ENCODE results near the gene LCNL1. TPM values are rescaled to one million over a fixed set of nuclear protein-coding genes. Genes with fewer than 3 reads are reported as not detected.

Gene LCNL1
- total RNA-seq (2022; extraction: Qiagen RNA extraction) = 0.07 to 0.24 TPM (median 0.10 TPM) in 5 replicates

DNA sequence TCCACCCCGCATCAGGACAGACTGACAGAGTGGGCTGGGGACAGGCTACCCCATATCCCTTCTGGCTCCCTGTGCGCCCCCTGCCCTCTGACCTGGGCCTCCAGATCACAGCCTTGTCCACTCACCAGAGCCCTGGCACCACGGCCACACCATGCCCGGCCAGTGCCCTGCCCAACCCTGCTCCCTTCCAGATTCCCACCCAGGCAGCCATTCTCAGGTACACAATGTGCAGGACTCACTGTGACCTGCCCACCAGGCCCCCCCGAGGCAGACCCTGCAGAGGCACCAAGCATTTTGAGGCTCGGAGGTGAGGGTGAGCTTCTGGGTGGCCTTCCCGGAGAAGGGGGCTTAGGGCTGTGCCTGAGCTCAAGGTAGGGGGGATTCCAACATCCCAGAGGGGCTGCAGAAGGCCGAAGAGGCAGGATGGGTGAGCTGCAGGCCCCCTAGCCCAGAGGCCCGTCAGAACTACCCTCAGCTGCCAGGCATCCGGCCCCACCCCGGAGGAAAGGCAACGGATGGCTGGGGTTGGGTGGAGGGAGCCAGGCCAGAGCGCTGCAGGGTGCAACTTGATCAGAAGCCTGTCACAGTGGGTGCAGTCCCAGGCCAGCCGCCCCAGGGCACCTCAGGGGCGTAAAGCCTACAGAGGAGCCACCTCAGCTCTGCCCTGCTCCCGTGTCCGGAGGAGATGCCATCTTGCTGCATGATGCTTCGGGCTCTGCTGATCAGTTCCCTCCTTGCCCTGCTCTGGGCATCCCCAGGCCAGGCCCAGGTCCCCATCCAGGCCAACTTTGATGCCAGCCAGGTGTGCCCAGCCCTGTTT is at the start of gene LCNL1:
TSS of gene LCNL1 (plus strand) at position 762 of the 820 bp plus-strand sequence. CDS start 594 bp downstream, outside the sequence.

GRCh38 chr9:136944519-136945332 is 38.1 kb upstream of the LCNL1 start, which contains the start of the genes C8G and FBXW5:
TSS of gene C8G (plus strand) at chr9:136945243. CDS start at chr9:136945321, 78 bp downstream.
TSS of gene FBXW5 (minus strand) at chr9:136944738. CDS start at chr9:136944083, 655 bp downstream.

DNA sequence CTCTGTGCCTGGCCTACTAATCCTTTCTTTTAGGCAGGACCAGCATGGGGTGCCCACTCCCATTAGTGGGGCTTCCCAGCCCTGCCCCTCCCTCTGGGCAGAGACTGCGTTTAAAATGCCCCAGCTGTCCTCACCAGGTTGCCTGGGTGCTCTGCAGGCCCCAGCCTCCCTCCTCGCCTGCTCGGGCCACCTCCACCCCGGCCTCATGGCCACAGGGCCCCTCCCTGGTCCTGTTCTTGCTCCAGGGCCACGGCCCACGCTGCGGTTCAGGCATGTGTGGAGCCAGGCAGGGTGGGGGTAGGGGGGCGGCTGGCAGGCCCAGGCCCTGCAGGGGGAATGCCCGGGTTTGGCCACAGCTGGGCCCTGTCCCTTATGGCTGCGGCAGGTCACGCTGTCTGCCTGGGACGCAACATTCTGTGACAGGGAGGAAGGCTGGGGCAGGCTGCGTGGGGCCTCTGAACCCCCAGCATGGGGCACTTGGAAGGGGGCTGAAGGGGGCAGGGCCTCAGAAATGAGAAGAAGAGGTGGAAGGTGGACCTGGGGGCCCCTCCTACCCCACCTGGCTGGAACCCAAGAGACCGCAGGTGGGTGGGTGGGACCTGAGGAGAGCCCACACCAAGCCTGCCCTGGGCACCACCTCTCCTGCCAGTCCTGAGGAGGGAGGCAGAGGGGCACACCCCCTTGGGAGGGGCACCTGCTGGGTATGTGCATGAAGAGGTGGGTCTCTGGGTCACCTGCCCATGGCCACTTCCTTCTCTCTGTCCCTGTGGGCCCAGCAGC is 31.1 kb upstream of the LCNL1 start, which contains the start of gene LCN12:
TSS of gene LCN12 (plus strand) at position 733 of the 780 bp plus-strand sequence. CDS start 55 bp downstream, outside the sequence.

DNA sequence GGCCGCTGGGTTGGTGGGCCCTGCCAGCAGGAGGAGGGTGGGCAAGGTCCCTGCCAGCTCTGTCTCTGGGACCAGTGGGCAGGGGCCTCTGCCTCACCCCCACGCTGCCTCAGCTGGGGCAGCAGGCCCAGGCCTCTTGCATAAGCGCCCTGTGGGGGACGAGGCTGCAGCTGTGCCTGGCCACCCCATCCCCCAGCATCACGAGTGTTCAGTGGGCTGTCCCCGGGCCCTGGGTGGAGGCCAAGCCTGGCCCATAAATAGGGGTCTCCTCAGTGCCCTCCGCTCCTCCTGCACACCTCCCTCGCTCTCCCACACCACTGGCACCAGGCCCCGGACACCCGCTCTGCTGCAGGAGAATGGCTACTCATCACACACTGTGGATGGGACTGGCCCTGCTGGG is 5.6 kb upstream of the LCNL1 start, which contains the start of gene PTGDS:
TSS of gene PTGDS (plus strand) at position 282 of the 400 bp plus-strand sequence. CDS start at position 357, 75 bp downstream.

DNA sequence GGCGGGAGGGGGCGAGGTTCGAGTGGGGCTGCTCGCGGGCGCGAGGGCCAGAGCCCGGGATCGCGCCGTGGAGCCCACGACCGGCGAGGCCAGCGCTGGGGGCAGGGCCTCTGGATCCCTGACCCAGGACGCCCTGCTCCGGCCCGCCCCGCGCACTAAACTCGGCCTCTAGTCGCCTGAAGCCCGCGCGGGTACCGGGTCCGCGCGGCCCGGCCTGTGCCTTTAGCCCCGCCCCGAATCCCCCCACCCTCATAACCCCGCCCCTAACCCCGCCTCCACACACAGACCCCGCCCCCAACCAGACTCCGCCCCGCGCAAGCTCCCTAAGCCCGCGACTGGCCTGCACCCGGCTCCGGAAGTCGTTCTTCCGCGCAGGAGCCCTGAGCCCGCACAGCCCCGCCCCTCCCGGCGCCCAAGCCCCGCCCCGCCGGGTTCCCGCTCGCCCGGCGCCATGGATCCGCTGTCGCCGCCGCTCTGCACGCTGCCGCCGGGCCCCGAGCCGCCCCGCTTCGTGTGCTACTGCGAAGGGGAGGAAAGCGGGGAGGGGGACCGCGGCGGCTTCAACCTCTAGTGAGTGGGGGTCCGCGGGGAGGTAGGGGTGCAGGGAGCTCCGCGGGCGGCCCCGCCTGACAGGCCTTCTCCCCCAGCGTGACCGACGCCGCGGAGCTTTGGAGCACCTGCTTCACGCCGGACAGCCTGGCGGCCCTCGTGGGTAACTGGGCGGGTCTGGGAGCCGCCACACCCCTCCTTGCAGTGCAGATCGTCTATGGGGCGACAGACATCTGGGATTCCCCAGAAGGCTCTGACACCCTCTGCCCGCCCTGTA is 9.4 kb downstream of the LCNL1 start, which contains the start of gene PAXX:
TSS of gene PAXX (plus strand) at position 430 of the 826 bp plus-strand sequence. CDS start at position 452, 22 bp downstream.

DNA sequence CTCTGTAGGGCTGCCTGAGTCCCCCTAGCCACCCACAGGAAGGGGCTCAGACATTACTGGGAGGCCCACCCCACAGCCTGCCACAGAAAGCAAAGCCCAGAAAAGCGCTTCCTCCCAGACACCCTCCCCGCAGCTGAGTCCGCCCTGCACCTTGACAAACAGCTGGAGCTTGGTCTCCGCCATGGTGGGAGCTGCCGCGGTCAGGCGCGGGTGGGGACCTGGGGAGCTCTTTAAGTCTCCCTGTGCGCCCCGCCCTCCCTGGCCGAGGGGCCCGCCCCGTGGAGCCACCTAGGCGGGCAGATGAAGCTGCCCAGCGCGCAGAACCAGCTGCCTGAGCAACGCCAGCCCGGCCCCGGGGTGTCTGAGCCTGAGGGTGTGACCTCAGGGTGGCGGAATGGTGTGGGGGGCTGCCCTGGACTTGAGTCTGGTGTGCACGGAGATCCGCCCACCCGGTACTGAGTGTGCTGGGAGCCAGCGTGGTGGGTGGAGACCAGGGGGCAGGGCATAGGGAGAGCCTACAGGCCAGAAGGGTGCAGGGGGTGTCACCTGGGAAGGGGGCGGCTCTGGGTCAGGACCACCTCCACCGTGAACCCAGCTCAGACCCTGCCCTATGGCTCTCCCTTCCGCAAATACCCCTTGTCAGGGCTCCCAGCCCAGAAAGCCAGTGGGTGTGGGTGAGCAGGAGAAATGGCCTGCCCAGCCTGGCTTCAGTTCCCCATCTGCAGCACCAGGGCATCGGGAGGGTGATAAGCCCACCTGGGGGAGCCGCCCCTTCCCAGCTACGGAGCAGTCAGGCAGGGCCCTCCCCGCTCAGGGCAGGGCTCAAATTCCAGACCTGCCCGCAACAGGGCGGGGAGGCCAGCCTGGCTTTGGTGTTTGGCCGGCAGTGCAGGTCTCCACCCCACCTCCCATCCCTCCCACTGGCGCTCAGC is 13.8 kb downstream of the LCNL1 start, which contains the start of gene CLIC3:
TSS of gene CLIC3 (minus strand) at position 208 of the 932 bp plus-strand sequence. CDS start at position 183, 25 bp downstream.

DNA sequence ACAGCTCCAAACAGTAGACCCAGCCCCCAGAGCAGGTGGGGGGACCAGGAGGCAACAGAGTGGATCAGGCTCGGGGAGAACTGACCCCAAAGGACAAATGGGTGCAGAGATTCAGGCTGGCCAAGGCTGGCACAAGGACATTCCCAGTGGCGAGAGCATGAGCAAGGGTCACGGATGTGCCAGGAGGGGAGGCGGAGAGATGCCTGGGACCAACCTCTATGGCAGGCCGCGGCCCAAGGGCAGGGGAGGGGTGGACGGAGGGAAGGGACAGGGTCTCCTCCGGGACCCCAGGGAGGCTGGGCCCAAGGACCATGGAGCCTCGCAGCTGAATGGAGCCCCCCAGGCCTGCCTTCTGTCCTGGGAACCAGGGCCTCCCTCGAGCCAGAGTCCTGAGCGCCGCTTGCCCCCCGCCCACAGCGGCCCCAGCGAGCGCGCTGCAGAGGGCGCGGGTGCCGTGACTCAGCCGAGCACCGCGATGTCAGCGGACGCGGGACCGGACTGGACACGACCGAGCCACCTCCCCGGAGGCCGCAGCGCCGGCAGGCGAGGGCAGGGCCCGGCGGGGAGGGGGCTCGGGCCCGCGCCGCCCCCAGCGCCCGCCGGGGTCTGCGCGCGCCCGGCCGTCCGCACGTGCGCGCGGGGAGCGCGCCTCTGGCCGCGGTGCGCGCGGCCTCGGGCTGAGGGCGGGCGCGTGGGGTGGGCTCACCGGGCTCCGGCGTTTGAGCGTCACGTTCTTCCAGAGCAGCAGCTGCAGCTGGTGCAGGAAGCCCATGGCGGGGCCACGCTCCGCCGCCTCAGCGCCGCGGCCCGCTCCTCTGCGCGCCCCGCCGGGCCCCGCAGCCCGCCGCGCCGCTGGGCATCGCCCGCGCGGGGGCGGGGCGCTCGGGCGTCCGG is 44.8 kb downstream of the LCNL1 start, which contains the start of gene ABCA2:
TSS of gene ABCA2 (minus strand) at position 869 of the 894 bp plus-strand sequence. CDS start at position 772, 97 bp downstream.

DNA sequence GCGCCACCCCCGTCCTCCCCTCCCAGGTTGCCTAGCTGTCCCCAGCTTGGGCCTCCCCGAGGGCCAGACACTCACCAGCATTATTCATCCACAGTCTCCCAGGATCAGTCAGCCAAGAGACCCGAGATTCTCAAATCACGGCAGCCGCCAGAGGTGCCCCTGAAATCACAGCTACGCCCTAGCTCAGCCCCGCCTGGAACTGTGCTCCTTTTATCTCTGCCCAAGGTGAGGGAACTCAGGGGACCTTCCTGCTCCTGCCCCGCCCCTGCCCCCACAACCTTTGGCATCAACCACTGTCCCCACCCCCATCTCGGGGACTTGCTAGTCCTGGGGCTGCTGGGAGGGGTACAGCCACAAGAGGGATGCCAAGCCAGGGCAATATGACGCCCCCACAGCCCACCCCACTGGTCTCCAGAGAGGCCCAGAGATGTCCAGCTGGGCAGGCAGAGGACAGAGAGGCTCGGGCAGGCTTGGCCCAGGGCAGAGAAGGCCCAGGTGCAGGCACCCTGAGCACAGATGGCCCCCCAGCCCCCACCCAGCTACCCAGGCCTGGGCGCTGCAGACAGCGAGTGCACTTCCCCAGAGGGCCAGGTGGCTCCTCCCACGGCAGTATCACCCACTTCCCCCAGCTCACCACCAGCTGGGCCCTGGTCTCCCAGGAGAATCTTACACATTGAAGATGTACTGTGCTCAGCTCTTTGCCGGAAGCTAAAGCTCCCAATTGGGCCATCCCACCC is 49.3 kb downstream of the LCNL1 start, which contains the start of gene FUT7:
TSS of gene FUT7 (minus strand) at position 185 of the 737 bp plus-strand sequence. CDS start at position 88, 97 bp downstream.

Other genes starting within 250 kb of the LCNL1 start
- not detected in 5 replicates for gene LCN10, start 240.1 kb upstream of the LCNL1 start, total RNA-seq (2022; extraction: Qiagen RNA extraction)
- not detected in 5 replicates for gene LCN6, start 234.5 kb upstream of the LCNL1 start, total RNA-seq (2022; extraction: Qiagen RNA extraction)
- gene LCN8, start 224.8 kb upstream of the LCNL1 start, total RNA-seq (2022; extraction: Qiagen RNA extraction) = not detected in 5 replicates
- gene LCN15, start 218.5 kb upstream of the LCNL1 start, total RNA-seq (2022; extraction: Qiagen RNA extraction) = not detected in 5 replicates
- gene TMEM141, start 191.6 kb upstream of the LCNL1 start, total RNA-seq (2022; extraction: Qiagen RNA extraction) = 58.1 to 77.3 TPM (median 76.6 TPM) in 5 replicates
- 0.16 to 0.58 TPM (median 0.23 TPM) in 5 replicates for gene CCDC183, start 186.7 kb upstream of the LCNL1 start, total RNA-seq (2022; extraction: Qiagen RNA extraction)
- 59.0 to 84.9 TPM (median 81.6 TPM) in 5 replicates for gene RABL6, start 175.0 kb upstream of the LCNL1 start, total RNA-seq (2022; extraction: Qiagen RNA extraction)
- gene AJM1, start 140.5 kb upstream of the LCNL1 start, total RNA-seq (2022; extraction: Qiagen RNA extraction) = 3.3 to 4.7 TPM (median 4.6 TPM) in 5 replicates
- 279 to 323 TPM (median 297 TPM) in 5 replicates for gene PHPT1, start 133.6 kb upstream of the LCNL1 start, total RNA-seq (2022; extraction: Qiagen RNA extraction)
- gene MAMDC4, start 130.6 kb upstream of the LCNL1 start, total RNA-seq (2022; extraction: Qiagen RNA extraction) = 1.6 to 5.3 TPM (median 3.7 TPM) in 5 replicates
- 435 to 512 TPM (median 456 TPM) in 5 replicates for gene EDF1, start 116.7 kb upstream of the LCNL1 start, total RNA-seq (2022; extraction: Qiagen RNA extraction)
- gene TRAF2, start 96.5 kb upstream of the LCNL1 start, total RNA-seq (2022; extraction: Qiagen RNA extraction) = 38.3 to 63.1 TPM (median 52.9 TPM) in 5 replicates
- gene FBXW5, start 38.3 kb upstream of the LCNL1 start, total RNA-seq (2022; extraction: Qiagen RNA extraction) = 62.7 to 103 TPM (median 99.7 TPM) in 5 replicates
- 0.42 to 3.2 TPM (median 0.76 TPM) in 5 replicates for gene C8G, start 37.8 kb upstream of the LCNL1 start, total RNA-seq (2022; extraction: Qiagen RNA extraction)
- 1.0 to 1.9 TPM (median 1.3 TPM) in 5 replicates for gene LCN12, start 30.7 kb upstream of the LCNL1 start, total RNA-seq (2022; extraction: Qiagen RNA extraction)
- 0.44 to 0.61 TPM (median 0.47 TPM) in 4 of 5 replicates, not detected in the other for gene PTGDS, start 5.5 kb upstream of the LCNL1 start, total RNA-seq (2022; extraction: Qiagen RNA extraction)
- 43.1 to 85.2 TPM (median 71.2 TPM) in 5 replicates for gene PAXX, start 9.4 kb downstream of the LCNL1 start, total RNA-seq (2022; extraction: Qiagen RNA extraction)
- gene CLIC3, start 13.6 kb downstream of the LCNL1 start, total RNA-seq (2022; extraction: Qiagen RNA extraction) = 2.4 to 5.5 TPM (median 4.9 TPM) in 5 replicates
- gene ABCA2, start 45.2 kb downstream of the LCNL1 start, total RNA-seq (2022; extraction: Qiagen RNA extraction) = 19.0 to 29.4 TPM (median 26.7 TPM) in 5 replicates
- gene FUT7, start 49.1 kb downstream of the LCNL1 start, total RNA-seq (2022; extraction: Qiagen RNA extraction) = 0.05 to 0.07 TPM (median 0.06 TPM) in 4 of 5 replicates, not detected in the other
- gene NPDC1, start 63.2 kb downstream of the LCNL1 start, total RNA-seq (2022; extraction: Qiagen RNA extraction) = 40.8 to 96.8 TPM (median 80.5 TPM) in 5 replicates
- gene ENTPD2, start 71.1 kb downstream of the LCNL1 start, total RNA-seq (2022; extraction: Qiagen RNA extraction) = 2.2 to 2.9 TPM (median 2.4 TPM) in 5 replicates
- 13.5 to 26.0 TPM (median 23.9 TPM) in 5 replicates for gene SAPCD2, start 87.6 kb downstream of the LCNL1 start, total RNA-seq (2022; extraction: Qiagen RNA extraction)
- 9.3 to 16.6 TPM (median 12.2 TPM) in 5 replicates for gene UAP1L1, start 94.5 kb downstream of the LCNL1 start, total RNA-seq (2022; extraction: Qiagen RNA extraction)
- gene MAN1B1, start 104.0 kb downstream of the LCNL1 start, total RNA-seq (2022; extraction: Qiagen RNA extraction) = 40.2 to 53.2 TPM (median 51.7 TPM) in 5 replicates
- gene DPP7, start 131.7 kb downstream of the LCNL1 start, total RNA-seq (2022; extraction: Qiagen RNA extraction) = 66.6 to 132 TPM (median 125 TPM) in 5 replicates
- 0.20 to 0.71 TPM (median 0.53 TPM) in 5 replicates for gene GRIN1, start 156.2 kb downstream of the LCNL1 start, total RNA-seq (2022; extraction: Qiagen RNA extraction)
- 0.59 to 2.0 TPM (median 1.8 TPM) in 5 replicates for gene LRRC26, start 187.1 kb downstream of the LCNL1 start, total RNA-seq (2022; extraction: Qiagen RNA extraction)
- gene TMEM210, start 189.1 kb downstream of the LCNL1 start, total RNA-seq (2022; extraction: Qiagen RNA extraction) = not detected in 5 replicates
- gene ANAPC2, start 205.6 kb downstream of the LCNL1 start, total RNA-seq (2022; extraction: Qiagen RNA extraction) = 23.4 to 36.8 TPM (median 34.5 TPM) in 5 replicates
- 103 to 151 TPM (median 139 TPM) in 5 replicates for gene SSNA1, start 205.7 kb downstream of the LCNL1 start, total RNA-seq (2022; extraction: Qiagen RNA extraction)
- gene TPRN, start 217.7 kb downstream of the LCNL1 start, total RNA-seq (2022; extraction: Qiagen RNA extraction) = 6.0 to 10.8 TPM (median 10.2 TPM) in 5 replicates
- gene TMEM203, start 222.7 kb downstream of the LCNL1 start, total RNA-seq (2022; extraction: Qiagen RNA extraction) = 33.8 to 47.5 TPM (median 45.4 TPM) in 5 replicates
- gene NDOR1, start 222.7 kb downstream of the LCNL1 start, total RNA-seq (2022; extraction: Qiagen RNA extraction) = 9.8 to 19.3 TPM (median 16.4 TPM) in 5 replicates
- 1.1 to 2.1 TPM (median 1.8 TPM) in 5 replicates for gene RNF208, start 239.2 kb downstream of the LCNL1 start, total RNA-seq (2022; extraction: Qiagen RNA extraction)
- gene CYSRT1, start 242.2 kb downstream of the LCNL1 start, total RNA-seq (2022; extraction: Qiagen RNA extraction) = 2.5 to 5.4 TPM (median 4.8 TPM) in 5 replicates
- gene RNF224, start 244.5 kb downstream of the LCNL1 start, total RNA-seq (2022; extraction: Qiagen RNA extraction) = 0.07 to 0.44 TPM (median 0.31 TPM) in 5 replicates
- gene SLC34A3, start 247.9 kb downstream of the LCNL1 start, total RNA-seq (2022; extraction: Qiagen RNA extraction) = 0.08 to 0.28 TPM (median 0.09 TPM) in 3 of 5 replicates, not detected in the others

Measured in A549 treated with Mapracorat at 1 μM for 4 hours (cell line).